PFSK-1 (cell line): ENCODE measurements around the gene GPR62.

Source experiments
- FOXP2 ChIP-seq: optimal IDR thresholded peaks from 2 replicates; pipeline ENCODE3; 2011; ENCODE audit warnings: borderline replicate concordance, control low read depth, inconsistent platforms; ENCODE audit not compliant: insufficient read depth; ENCODE audit errors: extremely low read length, extremely low read depth
- POLR2AphosphoS5 ChIP-seq: IDR thresholded peaks from 2 replicates; pipeline ENCODE4 v1.6.1; 2012; ENCODE audit warnings: low read depth, mild to moderate bottlenecking, control low read depth, low read length, moderate library complexity
- REST ChIP-seq, 2 experiments: IDR thresholded peaks; 2 replicates each; pipeline versions ENCODE4 v1.6.1 to v1.8.0; 2011 to 2012; ENCODE audit warnings: low read depth in 2 of 2, low read length in 2 of 2, control low read depth in 1 of 2, inconsistent platforms in 1 of 2, mild to moderate bottlenecking in 1 of 2, moderate library complexity in 1 of 2; ENCODE audit not compliant: insufficient read depth in 1 of 2
- SIN3A ChIP-seq: IDR thresholded peaks from 2 replicates; pipeline ENCODE4 v1.6.1; 2012; ENCODE audit warnings: mild to moderate bottlenecking, low read length, moderate library complexity, borderline replicate concordance; ENCODE audit not compliant: insufficient read depth
- TAF1 ChIP-seq: IDR thresholded peaks from 2 replicates; pipeline ENCODE4 v1.6.1; 2012; ENCODE audit warnings: low read length, control low read depth, borderline replicate concordance; ENCODE audit not compliant: insufficient read depth

GPR62 gene

GRCh38 chr3:51982352-51982837 is 27.2 kb downstream of the GPR62 start:
- TF ChIP-seq REST (IDR thresholded peaks at IDR 0.05; ENCODE audit: insufficient read depth in 1 of 2, low read depth in 2 of 2, low read length in 2 of 2) (no peak), TAF1 (no peak), SIN3A (no peak), FOXP2 (no peak), POLR2AphosphoS5 (no peak)

- TF ChIP-seq FOXP2 (no peak), POLR2AphosphoS5 (peak; percentile 86), TAF1 (peak; percentile 73; the same call in 1 of the 2 replicates)
Measured at GRCh38 chr3:51982838-51983577, 27.8 kb downstream of the GPR62 start, which contains the start of gene ACY1. Gene ACY1 (plus strand): TSS chr3:51983535. CDS start chr3:51984065, 530 bp downstream.

GRCh38 chr3:51983578-51984268 is 28.5 kb downstream of the GPR62 start:
- TF ChIP-seq REST (IDR thresholded peaks at IDR 0.05; ENCODE audit: insufficient read depth in 1 of 2, low read depth in 2 of 2, low read length in 2 of 2) (no peak), POLR2AphosphoS5 (no peak), FOXP2 (no peak), SIN3A (no peak), TAF1 (no peak)

GRCh38 chr3:51984269-51984647 is 29.1 kb downstream of the GPR62 start:
- no peak for TF ChIP-seq REST (IDR thresholded peaks at IDR 0.05; ENCODE audit: insufficient read depth in 1 of 2, low read depth in 2 of 2, low read length in 2 of 2)
- no peak for TF ChIP-seq FOXP2
- TF ChIP-seq SIN3A = no peak
- no peak for TF ChIP-seq POLR2AphosphoS5
- TF ChIP-seq TAF1 = no peak

- TF ChIP-seq FOXP2 (no peak), TAF1 (no peak), POLR2AphosphoS5 (no peak), SIN3A (no peak)
Measured at GRCh38 chr3:51985063-51985462, 29.9 kb downstream of the GPR62 start.
